HEK293 (cell line): ENCODE data around the gene ARHGAP23.
A peak's percentile ranks its signal among the peaks of the same experiment; 100 is the strongest.

Experiments
- KLF8 ChIP-seq: fragments of 450-650 bp; formaldehyde crosslinking; IDR thresholded peaks from 2 replicates; pipeline ENCODE4 v1.5.1; 2016; ENCODE audit warnings: missing biosample characterization, missing genetic modification characterization
- MYNN ChIP-seq: fragments of 450-650 bp; formaldehyde crosslinking; IDR thresholded peaks from 2 replicates; pipeline ENCODE4 v1.5.1; 2016; ENCODE audit warnings: missing biosample characterization, missing genetic modification characterization, borderline replicate concordance
- OSR2 ChIP-seq: fragments of 450-650 bp; formaldehyde crosslinking; IDR thresholded peaks from 2 replicates; pipeline ENCODE4 v1.5.1; 2016; ENCODE audit warnings: missing biosample characterization, missing genetic modification characterization
- SALL2 ChIP-seq: fragments of 450-650 bp; formaldehyde crosslinking; IDR thresholded peaks from 2 replicates; pipeline ENCODE4 v1.5.0; 2017; ENCODE audit warnings: missing biosample characterization, mild to moderate bottlenecking, missing genetic modification characterization, borderline replicate concordance
- TCF7L2 ChIP-seq: IDR thresholded peaks from 2 replicates; pipeline ENCODE4 v1.6.1; 2011; ENCODE audit warnings: low read depth, mild to moderate bottlenecking, inconsistent platforms, low read length, moderate library complexity, borderline replicate concordance
- YY1 ChIP-seq: fragments of 450-650 bp; formaldehyde crosslinking; IDR thresholded peaks from 2 replicates; pipeline ENCODE4 v1.5.1; 2018; ENCODE audit warnings: missing biosample characterization, missing genetic modification characterization
- ZFP37 ChIP-seq: fragments of 450-650 bp; formaldehyde crosslinking; IDR thresholded peaks from 2 replicates; pipeline ENCODE4 v1.5.1; 2016; ENCODE audit warnings: missing biosample characterization, missing genetic modification characterization
- ZNF19 ChIP-seq: fragments of 450-650 bp; formaldehyde crosslinking; IDR thresholded peaks from 2 replicates; pipeline ENCODE4; 2016; ENCODE audit warnings: missing biosample characterization, missing genetic modification characterization, low read depth
- ZNF2 ChIP-seq: fragments of 450-650 bp; formaldehyde crosslinking; IDR thresholded peaks from 2 replicates; pipeline ENCODE4 v1.5.1; 2016; ENCODE audit warnings: missing biosample characterization, missing genetic modification characterization
- ZNF274 ChIP-seq, 2 experiments: fragments of 200-500 bp in 1 of 2; fragments of 450-650 bp in 1 of 2; sonication (Bioruptor generic) in 1 of 2; formaldehyde crosslinking in 1 of 2; IDR thresholded peaks; 2 replicates each; pipeline versions ENCODE4 v1.5.1 to v1.6.1; 2014 to 2016; ENCODE audit warnings: borderline replicate concordance in 1 of 2, inconsistent platforms in 1 of 2, low read length in 1 of 2, missing biosample characterization in 1 of 2, missing genetic modification characterization in 1 of 2
- ZNF558 ChIP-seq: fragments of 450-650 bp; formaldehyde crosslinking; IDR thresholded peaks from 2 replicates; pipeline ENCODE4 v1.5.1; 2016; ENCODE audit warnings: missing biosample characterization, missing genetic modification characterization
- TF ChIP-seq, protein P1 (sequence below): fragments of 450-650 bp; formaldehyde crosslinking; IDR thresholded peaks from 2 replicates; pipeline ENCODE4 v1.5.1; 2016; ENCODE audit warnings: missing biosample characterization, missing genetic modification characterization
- TF ChIP-seq, protein P2 (sequence below): fragments of 450-650 bp; formaldehyde crosslinking; IDR thresholded peaks from 2 replicates; pipeline ENCODE4 v1.5.1; 2016; ENCODE audit warnings: missing biosample characterization, missing genetic modification characterization

DNA sequence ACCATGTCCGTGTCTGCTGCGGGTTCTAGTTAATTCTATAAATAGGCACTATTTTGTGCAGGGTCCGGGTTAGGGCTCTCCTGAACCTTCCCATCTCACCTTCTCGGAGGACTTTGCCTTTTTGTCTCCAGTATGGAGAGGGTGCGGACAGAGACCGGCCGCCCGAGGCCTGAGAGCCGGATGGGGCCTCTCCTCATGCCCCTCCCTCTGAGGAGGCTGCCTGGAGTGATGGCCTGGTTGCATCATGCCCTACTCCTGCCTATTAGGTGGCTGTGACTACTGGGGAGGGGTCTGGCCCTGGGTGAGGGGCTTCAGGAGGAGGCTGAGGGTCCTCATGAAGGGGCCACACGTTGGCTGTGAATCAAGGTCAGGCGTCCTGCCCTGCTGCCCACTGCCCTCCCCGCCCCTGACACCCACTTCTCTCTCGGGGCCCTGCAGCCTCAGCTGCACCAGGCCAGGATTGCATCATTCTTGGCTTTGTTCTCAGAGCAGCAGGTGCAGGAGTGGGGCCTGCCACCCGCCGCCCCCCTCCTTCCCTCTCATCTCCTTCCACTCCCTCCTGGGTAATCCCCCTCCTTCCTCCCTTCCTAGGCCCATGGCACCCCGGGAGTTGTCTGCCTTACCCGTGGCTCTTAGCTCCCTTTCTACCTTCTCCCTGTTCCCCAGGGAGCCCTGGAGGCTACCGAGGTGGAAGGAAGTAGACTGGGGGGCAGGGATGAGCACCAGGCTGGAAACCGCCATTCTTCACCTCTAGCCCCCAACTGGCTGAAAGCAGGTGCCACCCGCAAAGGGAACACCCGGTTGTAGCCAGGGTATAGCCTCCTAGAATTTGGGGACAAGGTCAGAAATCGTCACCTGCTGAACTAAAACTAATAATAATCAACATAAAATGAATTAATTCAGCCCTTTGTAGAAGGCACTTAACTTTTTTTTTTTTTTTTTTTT, 12.7 kb upstream of the ARHGAP23 start:
- TF ChIP-seq YY1 (tag by site-specific recombination) (0 out of 2 replicates have a peak, but pooled peaks have one; percentile 20), ZNF19 (tag by site-specific recombination) (no peak), ZNF558 (tag by site-specific recombination) (no peak; the same call in 1 of the 2 replicates), MYNN (no peak), ZNF274 (IDR thresholded peaks at IDR 0.05; ENCODE audit: low read length) (no peak), ZNF274 (tag by site-specific recombination; IDR thresholded peaks at IDR 0.05; ENCODE audit: borderline replicate concordance) (no peak), KLF8 (peak; percentile 82), ZFP37 (tag by site-specific recombination) (no peak), OSR2 (tag by site-specific recombination) (peak; percentile 83), ZNF2 (tag by site-specific recombination) (peak; percentile 55; the same call in 1 of the 2 replicates), SALL2 (tag by site-specific recombination) (no peak), TCF7L2 (0 out of 2 replicates have a peak, but pooled peaks have one; percentile 34)
- TF ChIP-seq, protein P1, sequence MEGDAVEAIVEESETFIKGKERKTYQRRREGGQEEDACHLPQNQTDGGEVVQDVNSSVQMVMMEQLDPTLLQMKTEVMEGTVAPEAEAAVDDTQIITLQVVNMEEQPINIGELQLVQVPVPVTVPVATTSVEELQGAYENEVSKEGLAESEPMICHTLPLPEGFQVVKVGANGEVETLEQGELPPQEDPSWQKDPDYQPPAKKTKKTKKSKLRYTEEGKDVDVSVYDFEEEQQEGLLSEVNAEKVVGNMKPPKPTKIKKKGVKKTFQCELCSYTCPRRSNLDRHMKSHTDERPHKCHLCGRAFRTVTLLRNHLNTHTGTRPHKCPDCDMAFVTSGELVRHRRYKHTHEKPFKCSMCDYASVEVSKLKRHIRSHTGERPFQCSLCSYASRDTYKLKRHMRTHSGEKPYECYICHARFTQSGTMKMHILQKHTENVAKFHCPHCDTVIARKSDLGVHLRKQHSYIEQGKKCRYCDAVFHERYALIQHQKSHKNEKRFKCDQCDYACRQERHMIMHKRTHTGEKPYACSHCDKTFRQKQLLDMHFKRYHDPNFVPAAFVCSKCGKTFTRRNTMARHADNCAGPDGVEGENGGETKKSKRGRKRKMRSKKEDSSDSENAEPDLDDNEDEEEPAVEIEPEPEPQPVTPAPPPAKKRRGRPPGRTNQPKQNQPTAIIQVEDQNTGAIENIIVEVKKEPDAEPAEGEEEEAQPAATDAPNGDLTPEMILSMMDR (tag by site-specific recombination), result peak; percentile 14; the same call in 1 of the 2 replicates
- TF ChIP-seq, protein P2, sequence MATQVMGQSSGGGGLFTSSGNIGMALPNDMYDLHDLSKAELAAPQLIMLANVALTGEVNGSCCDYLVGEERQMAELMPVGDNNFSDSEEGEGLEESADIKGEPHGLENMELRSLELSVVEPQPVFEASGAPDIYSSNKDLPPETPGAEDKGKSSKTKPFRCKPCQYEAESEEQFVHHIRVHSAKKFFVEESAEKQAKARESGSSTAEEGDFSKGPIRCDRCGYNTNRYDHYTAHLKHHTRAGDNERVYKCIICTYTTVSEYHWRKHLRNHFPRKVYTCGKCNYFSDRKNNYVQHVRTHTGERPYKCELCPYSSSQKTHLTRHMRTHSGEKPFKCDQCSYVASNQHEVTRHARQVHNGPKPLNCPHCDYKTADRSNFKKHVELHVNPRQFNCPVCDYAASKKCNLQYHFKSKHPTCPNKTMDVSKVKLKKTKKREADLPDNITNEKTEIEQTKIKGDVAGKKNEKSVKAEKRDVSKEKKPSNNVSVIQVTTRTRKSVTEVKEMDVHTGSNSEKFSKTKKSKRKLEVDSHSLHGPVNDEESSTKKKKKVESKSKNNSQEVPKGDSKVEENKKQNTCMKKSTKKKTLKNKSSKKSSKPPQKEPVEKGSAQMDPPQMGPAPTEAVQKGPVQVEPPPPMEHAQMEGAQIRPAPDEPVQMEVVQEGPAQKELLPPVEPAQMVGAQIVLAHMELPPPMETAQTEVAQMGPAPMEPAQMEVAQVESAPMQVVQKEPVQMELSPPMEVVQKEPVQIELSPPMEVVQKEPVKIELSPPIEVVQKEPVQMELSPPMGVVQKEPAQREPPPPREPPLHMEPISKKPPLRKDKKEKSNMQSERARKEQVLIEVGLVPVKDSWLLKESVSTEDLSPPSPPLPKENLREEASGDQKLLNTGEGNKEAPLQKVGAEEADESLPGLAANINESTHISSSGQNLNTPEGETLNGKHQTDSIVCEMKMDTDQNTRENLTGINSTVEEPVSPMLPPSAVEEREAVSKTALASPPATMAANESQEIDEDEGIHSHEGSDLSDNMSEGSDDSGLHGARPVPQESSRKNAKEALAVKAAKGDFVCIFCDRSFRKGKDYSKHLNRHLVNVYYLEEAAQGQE, result no peak
